ENCODE data around the gene MYH6. TPM values are rescaled to one million over a fixed set of nuclear protein-coding genes. Genes with fewer than 3 reads are reported as not detected.
A peak's percentile ranks its signal among the peaks of the same experiment; 100 is the strongest.

The MYH6 gene
- total and polyA plus RNA-seq, 2 of the 13 experiments (the other 11 are each of a cell fraction or from before 2014, with no cell fraction given): 0.01 TPM; not detected in 1

DNA sequence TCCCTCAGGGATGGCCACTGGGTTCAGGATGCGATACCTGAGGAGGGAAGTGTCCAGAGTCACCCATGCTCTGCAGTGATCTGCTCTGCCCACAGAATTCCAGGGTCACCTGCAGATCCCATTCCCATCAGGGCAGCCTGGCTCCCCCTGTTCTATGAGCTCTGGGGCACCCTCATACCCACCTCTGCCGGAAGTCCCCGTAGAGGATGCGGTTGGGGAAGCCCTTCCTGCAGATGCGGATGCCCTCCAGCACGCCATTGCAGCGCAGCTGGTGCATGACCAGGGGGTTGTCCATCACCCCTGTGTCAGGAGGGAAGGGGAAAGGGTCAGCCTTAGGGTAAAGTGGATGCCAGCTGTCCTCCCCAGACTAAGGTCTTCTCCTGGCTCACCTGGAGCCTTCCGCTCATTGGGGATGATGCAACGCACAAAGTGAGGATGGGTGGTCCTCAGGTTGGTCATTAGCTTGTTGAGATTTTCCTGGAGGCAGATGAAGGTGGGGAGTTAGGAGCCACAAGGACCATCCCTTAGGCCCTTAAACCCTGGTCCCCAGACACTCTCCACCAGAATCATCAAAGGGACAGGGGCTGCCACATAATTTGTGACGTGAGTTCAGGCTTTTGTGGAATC is 11.2 kb downstream of the MYH6 start (continued):
- TF ChIP-seq KDM2A (CRISPR knock-in tag; IDR thresholded peaks at IDR 0.05; ENCODE audit: borderline replicate concordance, low read depth): no peak

DNA sequence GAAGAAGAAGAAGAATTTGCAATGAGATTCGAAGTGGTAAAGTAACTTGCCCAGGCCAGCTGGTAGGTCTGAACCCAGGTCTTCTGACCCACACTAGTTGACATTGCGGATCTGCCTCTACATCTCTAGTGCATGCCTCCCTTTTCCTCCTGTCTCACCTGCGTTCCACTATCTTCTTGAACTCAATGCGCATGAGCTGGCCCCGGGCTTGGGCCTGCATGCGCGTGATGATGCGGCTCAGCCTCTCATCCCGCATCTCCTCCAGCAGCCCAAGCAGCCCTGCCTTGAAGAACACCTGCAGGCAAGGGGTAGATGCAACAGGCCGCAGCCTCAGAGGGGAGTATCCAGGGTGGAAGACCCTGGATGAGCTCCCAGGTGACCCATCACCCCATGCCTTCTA is 11.9 kb downstream of the MYH6 start:
- CTCF ChIA-PET (ENCODE audit: low intra/inter-chr PET ratio, low total read pairs): no interaction called here
- DNase-seq (ENCODE audit: low spot score): no peak

DNA sequence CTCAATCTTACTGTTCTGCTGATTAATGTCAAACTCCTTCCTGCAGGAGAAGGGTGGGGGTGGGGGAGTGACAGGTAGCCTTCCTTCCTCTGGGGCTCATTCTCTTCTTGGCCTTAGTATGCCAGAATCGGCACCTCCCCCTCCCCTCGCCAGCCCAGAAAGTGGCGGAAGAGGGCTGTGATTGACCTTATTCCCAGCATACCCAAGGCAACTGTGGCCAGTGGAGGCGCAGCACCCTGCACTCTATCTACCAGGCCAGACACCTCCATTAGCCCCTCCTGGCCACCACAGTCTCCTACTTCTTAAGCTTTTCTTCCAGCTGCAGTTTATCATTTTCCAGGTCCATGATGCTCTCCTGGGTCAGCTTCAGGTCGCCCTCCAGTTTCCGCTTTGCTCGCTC is 15.5 kb downstream of the MYH6 start:
- no peaks in the 10 kb centered on the region for H3K36me3 ChIP-seq (replicated peaks in 1 of 2; ENCODE audit: control insufficient read depth in 1 of 2, insufficient read depth in 2 of 2, low read length in 2 of 2)
- DNase-seq (ENCODE audit: low spot score) (no peak), ATAC-seq (no peak), FAIRE-seq (no peak)
- H3K27me3 ChIP-seq (ENCODE audit: control insufficient read depth in 1 of 2, insufficient read depth in 2 of 2, low read length in 2 of 2): peaks cover 33 to 82% of the 10 kb centered on the region in 2 experiments
- no peak overlapping the region for H3K9ac ChIP-seq (ENCODE audit: insufficient read depth, low read depth, low read length)
- BruUV-seq (replicated peaks): no TSS peak
- H3K79me2 ChIP-seq (ENCODE audit: insufficient read depth, low read length): no peaks in the 10 kb centered on the region
- in situ Hi-C loops (cut with HindIII; ENCODE audit: extremely low pct_ligation_motif_present, low pct_unique_long_range_greater_than_20kb): no loop called here
- no peak overlapping the region for H3K4me3 ChIP-seq (replicated peaks in 1 of 3; ENCODE audit: insufficient read depth in 1 of 3, low read depth in 2 of 3, low read length in 3 of 3)
- no peak overlapping the region for H2AFZ ChIP-seq (ENCODE audit: low read length)
- 46% methylated on average over 7 of the region's 7 CpGs for WGBS (ENCODE audit: low lambda C conversion rate)
- ChIA-PET POLR2A (interaction anchor here (1.3 kb wide), 1 partner anchor 71 kb away, joined by 3 read pairs; the partner anchor contains the start of gene PABPN1), CTCF (ENCODE audit: low intra/inter-chr PET ratio, low total read pairs) (no interaction called here)
- H3K9me3 ChIP-seq (ENCODE audit: low read length): no peaks in the 10 kb centered on the region
- intact Hi-C loops (cut with micrococcal nuclease; ENCODE audit: unreplicated experiment): no loop called here
- H4K20me1 ChIP-seq (ENCODE audit: insufficient read depth, low read length): no peaks in the 10 kb centered on the region
- no peak overlapping the region for H3K27ac ChIP-seq (ENCODE audit: extremely low read length, insufficient read depth, low read length)
- H3K4me2 ChIP-seq (ENCODE audit: low read depth, low read length): no peak overlapping the region
- H3K4me1 ChIP-seq (ENCODE audit: insufficient read depth, low read length): no peaks in the 10 kb centered on the region
- TF ChIP-seq ZSCAN22 (CRISPR knock-in tag; IDR thresholded peaks at IDR 0.05) (no peak), HNRNPUL1 (IDR thresholded peaks at IDR 0.05; ENCODE audit: low read depth, low read length) (no peak), XRCC5 (optimal IDR thresholded peaks at IDR 0.05; ENCODE audit: low read length) (no peak)
- TF ChIP-seq, protein P1, sequence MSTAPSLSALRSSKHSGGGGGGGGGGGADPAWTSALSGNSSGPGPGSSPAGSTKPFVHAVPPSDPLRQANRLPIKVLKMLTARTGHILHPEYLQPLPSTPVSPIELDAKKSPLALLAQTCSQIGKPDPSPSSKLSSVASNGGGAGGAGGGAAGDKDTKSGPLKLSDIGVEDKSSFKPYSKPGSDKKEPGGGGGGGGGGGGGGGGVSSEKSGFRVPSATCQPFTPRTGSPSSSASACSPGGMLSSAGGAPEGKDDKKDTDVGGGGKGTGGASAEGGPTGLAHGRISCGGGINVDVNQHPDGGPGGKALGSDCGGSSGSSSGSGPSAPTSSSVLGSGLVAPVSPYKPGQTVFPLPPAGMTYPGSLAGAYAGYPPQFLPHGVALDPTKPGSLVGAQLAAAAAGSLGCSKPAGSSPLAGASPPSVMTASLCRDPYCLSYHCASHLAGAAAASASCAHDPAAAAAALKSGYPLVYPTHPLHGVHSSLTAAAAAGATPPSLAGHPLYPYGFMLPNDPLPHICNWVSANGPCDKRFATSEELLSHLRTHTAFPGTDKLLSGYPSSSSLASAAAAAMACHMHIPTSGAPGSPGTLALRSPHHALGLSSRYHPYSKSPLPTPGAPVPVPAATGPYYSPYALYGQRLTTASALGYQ (CRISPR knock-in tag; IDR thresholded peaks at IDR 0.05): no peak
- TF ChIP-seq, protein P2, sequence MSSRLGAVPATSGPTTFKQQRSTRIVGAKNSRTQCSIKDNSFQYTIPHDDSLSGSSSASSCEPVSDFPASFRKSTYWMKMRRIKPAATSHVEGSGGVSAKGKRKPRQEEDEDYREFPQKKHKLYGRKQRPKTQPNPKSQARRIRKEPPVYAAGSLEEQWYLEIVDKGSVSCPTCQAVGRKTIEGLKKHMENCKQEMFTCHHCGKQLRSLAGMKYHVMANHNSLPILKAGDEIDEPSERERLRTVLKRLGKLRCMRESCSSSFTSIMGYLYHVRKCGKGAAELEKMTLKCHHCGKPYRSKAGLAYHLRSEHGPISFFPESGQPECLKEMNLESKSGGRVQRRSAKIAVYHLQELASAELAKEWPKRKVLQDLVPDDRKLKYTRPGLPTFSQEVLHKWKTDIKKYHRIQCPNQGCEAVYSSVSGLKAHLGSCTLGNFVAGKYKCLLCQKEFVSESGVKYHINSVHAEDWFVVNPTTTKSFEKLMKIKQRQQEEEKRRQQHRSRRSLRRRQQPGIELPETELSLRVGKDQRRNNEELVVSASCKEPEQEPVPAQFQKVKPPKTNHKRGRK (CRISPR knock-in tag; IDR thresholded peaks at IDR 0.05): no peak
- TF ChIP-seq, protein P3, sequence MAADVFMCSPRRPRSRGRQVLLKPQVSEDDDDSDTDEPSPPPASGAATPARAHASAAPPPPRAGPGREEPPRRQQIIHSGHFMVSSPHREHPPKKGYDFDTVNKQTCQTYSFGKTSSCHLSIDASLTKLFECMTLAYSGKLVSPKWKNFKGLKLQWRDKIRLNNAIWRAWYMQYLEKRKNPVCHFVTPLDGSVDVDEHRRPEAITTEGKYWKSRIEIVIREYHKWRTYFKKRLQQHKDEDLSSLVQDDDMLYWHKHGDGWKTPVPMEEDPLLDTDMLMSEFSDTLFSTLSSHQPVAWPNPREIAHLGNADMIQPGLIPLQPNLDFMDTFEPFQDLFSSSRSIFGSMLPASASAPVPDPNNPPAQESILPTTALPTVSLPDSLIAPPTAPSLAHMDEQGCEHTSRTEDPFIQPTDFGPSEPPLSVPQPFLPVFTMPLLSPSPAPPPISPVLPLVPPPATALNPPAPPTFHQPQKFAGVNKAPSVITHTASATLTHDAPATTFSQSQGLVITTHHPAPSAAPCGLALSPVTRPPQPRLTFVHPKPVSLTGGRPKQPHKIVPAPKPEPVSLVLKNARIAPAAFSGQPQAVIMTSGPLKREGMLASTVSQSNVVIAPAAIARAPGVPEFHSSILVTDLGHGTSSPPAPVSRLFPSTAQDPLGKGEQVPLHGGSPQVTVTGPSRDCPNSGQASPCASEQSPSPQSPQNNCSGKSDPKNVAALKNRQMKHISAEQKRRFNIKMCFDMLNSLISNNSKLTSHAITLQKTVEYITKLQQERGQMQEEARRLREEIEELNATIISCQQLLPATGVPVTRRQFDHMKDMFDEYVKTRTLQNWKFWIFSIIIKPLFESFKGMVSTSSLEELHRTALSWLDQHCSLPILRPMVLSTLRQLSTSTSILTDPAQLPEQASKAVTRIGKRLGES (CRISPR knock-in tag; IDR thresholded peaks at IDR 0.05; ENCODE audit: borderline replicate concordance): no peak

More for the DNA sequence above, 11.9 kb downstream of the MYH6 start:
- Histone ChIP-seq H3K27me3 (ENCODE audit: control insufficient read depth in 1 of 2, insufficient read depth in 2 of 2, low read length in 2 of 2) (peaks cover 22 to 78% of the 10 kb centered on the region in 2 experiments), H3K9me3 (ENCODE audit: low read length) (no peaks in the 10 kb centered on the region), H3K4me1 (ENCODE audit: insufficient read depth, low read length) (no peaks in the 10 kb centered on the region), H4K20me1 (ENCODE audit: insufficient read depth, low read length) (no peaks in the 10 kb centered on the region), H3K9ac (ENCODE audit: insufficient read depth, low read depth, low read length) (no peak overlapping the region), H3K4me2 (ENCODE audit: low read depth, low read length) (no peak overlapping the region), H2AFZ (ENCODE audit: low read length) (no peak overlapping the region), H3K4me3 (replicated peaks in 1 of 3; ENCODE audit: insufficient read depth in 1 of 3, low read depth in 2 of 3, low read length in 3 of 3) (no peak overlapping the region), H3K27ac (ENCODE audit: extremely low read length, insufficient read depth, low read length) (no peak overlapping the region), H3K79me2 (ENCODE audit: insufficient read depth, low read length) (no peaks in the 10 kb centered on the region), H3K36me3 (replicated peaks in 1 of 2; ENCODE audit: control insufficient read depth in 1 of 2, insufficient read depth in 2 of 2, low read length in 2 of 2) (no peaks in the 10 kb centered on the region)
- TF ChIP-seq ZNF333 (CRISPR knock-in tag; IDR thresholded peaks at IDR 0.05; ENCODE audit: borderline replicate concordance) (no peak), ZNF768 (CRISPR knock-in tag; IDR thresholded peaks at IDR 0.05) (peak; percentile 38; the same call in 1 of the 2 replicates), POLR2AphosphoS5 (IDR thresholded peaks at IDR 0.05; ENCODE audit: low read depth, low read length) (no peak), GFI1 (CRISPR knock-in tag; IDR thresholded peaks at IDR 0.05; ENCODE audit: borderline replicate concordance) (no peak), ZNF10 (CRISPR knock-in tag; IDR thresholded peaks at IDR 0.05; ENCODE audit: borderline replicate concordance, low read depth) (no peak), ZMYM2 (CRISPR knock-in tag; IDR thresholded peaks at IDR 0.05) (no peak)
- in situ Hi-C loops (cut with HindIII; ENCODE audit: extremely low pct_ligation_motif_present, low pct_unique_long_range_greater_than_20kb) (no loop called here), intact Hi-C loops (cut with micrococcal nuclease; ENCODE audit: unreplicated experiment) (no loop called here)
- POLR2A ChIA-PET: no interaction called here
- no TSS peak for BruUV-seq (replicated peaks)
- 47% methylated on average over 10 of the region's 10 CpGs for WGBS (ENCODE audit: low lambda C conversion rate)
- no peak for FAIRE-seq
- no peak for ATAC-seq
